Inflammatory macrophage (primary cell): ENCODE measurements around the gene BTN2A1.
A peak's percentile ranks its signal among the peaks of the same experiment; 100 is the strongest.
"Not testable (repeated sequence)": the region's sequence is repeated elsewhere in the genome, so short reads cannot be mapped to it uniquely, and the experiment has no call there.

ENCODE experiments used
- DNase-seq, 2 donors: peaks; one replicate each; pipeline ENCODE4 v3.0.0-alpha.2; 2020 to 2022

Gene BTN2A1

GRCh38 chr6:26497610-26498009, 39.9 kb downstream of the BTN2A1 start:
- DNase-seq: no peak

GRCh38 chr6:26500102-26500501, 42.3 kb downstream of the BTN2A1 start, which contains the start of gene BTN1A1:
Gene BTN1A1, plus strand, starts transcription at chr6:26500303. Its CDS starts 984 bp downstream, at chr6:26501287.
- DNase-seq: no peak

GRCh38 chr6:26501482-26501986, 43.8 kb downstream of the BTN2A1 start:
- DNase-seq: peak; percentile 20 to 43

GRCh38 chr6:26502165-26502564, 44.4 kb downstream of the BTN2A1 start:
- DNase-seq: no peak

- peak in 1 of 2 donors; percentile 28 for DNase-seq
These were observed 44.9 kb downstream of the BTN2A1 start for GRCh38 chr6:26502626-26503025.

GRCh38 chr6:26507658-26508057, 49.9 kb downstream of the BTN2A1 start:
- DNase-seq: no peak

- DNase-seq: not testable (repeated sequence)
These were observed 53.3 kb downstream of the BTN2A1 start for GRCh38 chr6:26511033-26511432.

GRCh38 chr6:26514984-26515383, 57.2 kb downstream of the BTN2A1 start:
- DNase-seq: no peak

GRCh38 chr6:26516481-26517427, 59.0 kb downstream of the BTN2A1 start:
- DNase-seq: no peak
